ENCODE measurements around the gene ZC3H8. TPM values are rescaled to one million over a fixed set of nuclear protein-coding genes. Genes with fewer than 3 reads are reported as not detected.

The ZC3H8 gene
- total RNA-seq, 2 experiments from 2014 or later, result 13.0 to 16.0 TPM

GRCh38 chr2:112194028-112194427 lies 60.8 kb downstream of the ZC3H8 start:
- ChIA-PET POLR2A (interaction anchor here (0.6 kb wide), 1 partner anchor 106 kb away, joined by 3 read pairs; no protein-coding TSS in a partner anchor), CTCF (interaction anchor here (0.7 to 1.5 kb wide), 2 partner anchors 65 to 72 kb away, joined by 3 read pairs; no protein-coding TSS in a partner anchor)
- DNase-seq, result no peak
- H3K4me1 Mint-ChIP-seq (ENCODE audit: low read depth), result peaks cover 26% of the 10 kb centered on the region
- H3K27ac Mint-ChIP-seq, result peak overlapping the region; percentile 18
- no peak for ATAC-seq
- no peaks in the 10 kb centered on the region for H3K27me3 Mint-ChIP-seq (ENCODE audit: low read depth)
- H3K9me3 Mint-ChIP-seq (ENCODE audit: insufficient read depth), result no peaks in the 10 kb centered on the region
- H3K4me3 Mint-ChIP-seq, result no peak overlapping the region
- no peaks in the 10 kb centered on the region for H3K36me3 Mint-ChIP-seq (ENCODE audit: low read depth)

DNA sequence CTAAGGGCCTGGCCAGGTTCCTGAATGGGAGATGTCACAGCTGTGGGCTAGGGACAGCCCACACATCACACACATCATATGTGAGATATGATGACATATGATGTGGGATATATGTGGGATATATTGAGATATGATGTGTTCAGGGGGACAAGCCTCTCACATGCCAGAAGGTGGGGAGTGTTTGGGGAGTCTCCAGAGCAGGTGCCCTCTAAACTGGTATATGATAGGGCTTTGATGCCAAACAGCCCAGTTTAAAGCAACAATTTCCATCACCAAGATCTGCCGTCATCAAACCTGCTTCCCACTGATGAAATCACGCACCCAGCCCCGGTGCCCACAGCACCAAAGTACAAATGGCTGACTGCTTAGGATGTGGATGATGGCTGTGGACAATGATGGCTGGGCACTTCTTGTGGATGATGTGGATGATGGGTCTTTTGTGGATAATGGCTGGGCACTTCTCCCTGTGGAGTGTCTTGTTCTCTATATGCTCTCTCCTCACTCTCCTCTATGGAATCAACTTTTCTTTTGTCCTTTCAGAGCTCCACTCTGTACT lies 65.8 kb downstream of the ZC3H8 start:
- H3K4me1 Mint-ChIP-seq (ENCODE audit: low read depth), result peaks cover 38% of the 10 kb centered on the region

DNA sequence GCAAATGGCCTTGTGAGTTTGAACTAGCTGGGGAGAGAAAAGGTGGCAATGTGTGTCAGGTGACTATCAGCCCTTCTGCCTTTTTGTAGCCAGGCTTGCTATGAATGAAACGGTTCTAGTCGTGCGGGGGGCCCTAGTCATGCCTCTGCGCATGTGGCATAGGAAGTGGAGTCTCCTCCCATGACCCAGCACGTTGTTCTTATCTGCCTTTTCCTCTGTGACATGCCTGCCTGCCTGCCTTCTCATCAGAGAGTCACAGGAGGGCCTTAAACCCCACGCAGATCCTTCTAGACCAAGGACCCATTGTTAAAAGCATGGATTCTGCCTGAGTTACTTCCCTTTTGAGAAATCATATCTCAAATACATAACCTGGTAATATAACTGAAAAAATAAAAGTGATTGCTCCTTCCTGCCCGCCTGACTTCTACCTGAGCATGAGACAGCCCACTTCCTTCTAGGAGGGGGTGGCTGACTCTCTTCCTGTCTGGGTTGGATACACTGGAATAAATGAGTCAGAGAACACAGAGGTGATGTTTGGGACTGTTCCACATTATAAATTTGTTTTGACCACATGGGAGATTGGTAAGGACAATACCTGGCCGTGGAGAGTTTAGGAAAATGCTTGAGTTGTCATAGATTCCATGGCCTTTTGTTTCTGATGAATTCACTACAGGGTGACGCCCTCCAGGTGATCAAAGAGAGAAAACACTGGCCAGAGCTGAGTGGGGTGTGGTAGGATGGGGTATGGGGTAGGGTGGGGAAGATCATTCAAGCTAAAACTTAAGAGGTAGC lies 66.8 kb downstream of the ZC3H8 start:
- Mint-ChIP-seq H3K4me3 (peak overlapping the region; percentile 31), H3K4me1 (ENCODE audit: low read depth) (peaks cover 44% of the 10 kb centered on the region), H3K27me3 (ENCODE audit: low read depth) (no peaks in the 10 kb centered on the region), H3K27ac (peak overlapping the region; percentile 97), H3K9me3 (ENCODE audit: insufficient read depth) (no peaks in the 10 kb centered on the region), H3K36me3 (ENCODE audit: low read depth) (peaks cover 7% of the 10 kb centered on the region)
- ATAC-seq, result peak; percentile 86
- peak; percentile 88 for DNase-seq
- CTCF ChIA-PET, result interaction anchor here (0.7 to 1.0 kb wide), 2 partner anchors 31 to 66 kb away, joined by 3 read pairs; no protein-coding TSS in a partner anchor
- POLR2A ChIA-PET, result interaction anchor here (0.6 to 1.6 kb wide), 3 partner anchors 15 to 37 kb away, joined by 3 read pairs; no protein-coding TSS in a partner anchor

More for the DNA sequence above, 65.8 kb downstream of the ZC3H8 start:
- Mint-ChIP-seq H3K27me3 (ENCODE audit: low read depth) (no peaks in the 10 kb centered on the region), H3K27ac (peak overlapping the region; percentile 97), H3K4me3 (no peak overlapping the region), H3K36me3 (ENCODE audit: low read depth) (peaks cover 7% of the 10 kb centered on the region), H3K9me3 (ENCODE audit: insufficient read depth) (no peaks in the 10 kb centered on the region)
- CTCF ChIA-PET, result interaction anchor here (0.7 to 1.4 kb wide), 2 partner anchors 32 to 67 kb away, joined by 3 to 4 read pairs; no protein-coding TSS in a partner anchor
- POLR2A ChIA-PET, result interaction anchor here (0.6 to 1.6 kb wide), 4 partner anchors 14 to 36 kb away, joined by 3 read pairs; no protein-coding TSS in a partner anchor
- DNase-seq, result no peak
- no peak for ATAC-seq

DNA sequence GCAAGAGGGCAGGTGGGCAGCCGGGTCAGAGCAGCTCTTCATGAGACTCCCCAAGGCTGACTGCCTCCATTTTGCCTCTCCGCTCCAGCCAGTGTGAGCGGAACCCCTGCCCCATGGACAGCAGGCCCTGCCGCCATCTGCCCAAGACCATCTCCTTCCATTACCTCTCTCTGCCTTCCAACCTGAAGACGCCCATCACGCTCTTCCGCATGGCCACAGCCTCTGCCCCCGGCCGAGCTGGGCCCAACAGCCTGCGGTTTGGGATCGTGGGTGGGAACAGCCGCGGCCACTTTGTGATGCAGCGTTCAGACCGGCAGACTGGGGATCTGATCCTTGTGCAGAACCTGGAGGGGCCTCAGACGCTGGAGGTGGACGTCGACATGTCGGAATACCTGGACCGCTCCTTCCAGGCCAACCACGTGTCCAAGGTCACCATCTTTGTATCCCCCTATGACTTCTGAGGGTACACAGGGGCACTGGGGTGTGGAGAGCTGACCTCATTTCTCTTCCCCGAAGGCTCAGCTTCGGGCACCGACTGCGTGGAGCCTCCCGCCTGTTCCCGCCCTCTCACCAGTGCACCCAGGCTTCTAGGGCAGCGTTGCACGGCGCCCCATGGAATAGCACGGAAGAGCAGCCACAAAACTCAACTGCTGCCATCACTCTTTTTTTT lies 67.7 kb downstream of the ZC3H8 start:
- peaks cover 7% of the 10 kb centered on the region for H3K36me3 Mint-ChIP-seq (ENCODE audit: low read depth)
- ChIA-PET CTCF (no interaction called here), POLR2A (no interaction called here)
- H3K9me3 Mint-ChIP-seq (ENCODE audit: insufficient read depth), result no peaks in the 10 kb centered on the region
- no peak for ATAC-seq
- peak overlapping the region; percentile 97 for H3K27ac Mint-ChIP-seq
- peak overlapping the region; percentile 31 for H3K4me3 Mint-ChIP-seq
- DNase-seq, result no peak
- H3K4me1 Mint-ChIP-seq (ENCODE audit: low read depth), result peaks cover 52% of the 10 kb centered on the region
- peaks cover under 1% of the 10 kb centered on the region for H3K27me3 Mint-ChIP-seq (ENCODE audit: low read depth)

- peaks cover 9% of the 10 kb centered on the region for H3K36me3 Mint-ChIP-seq (ENCODE audit: low read depth)
- H3K4me1 Mint-ChIP-seq (ENCODE audit: low read depth), result peaks cover 50% of the 10 kb centered on the region
- no peak overlapping the region for H3K4me3 Mint-ChIP-seq
- ATAC-seq (no peak), DNase-seq (no peak)
- H3K9me3 Mint-ChIP-seq (ENCODE audit: insufficient read depth), result no peaks in the 10 kb centered on the region
- ChIA-PET POLR2A (interaction anchor here (1.2 kb wide), 1 partner anchor 70 kb away, joined by 3 read pairs; the partner anchor contains the start of gene ZC3H8), CTCF (no interaction called here)
- H3K27ac Mint-ChIP-seq, result no peak overlapping the region
- peaks cover 12% of the 10 kb centered on the region for H3K27me3 Mint-ChIP-seq (ENCODE audit: low read depth)
These were observed 69.7 kb downstream of the ZC3H8 start for GRCh38 chr2:112185131-112185530.

DNA sequence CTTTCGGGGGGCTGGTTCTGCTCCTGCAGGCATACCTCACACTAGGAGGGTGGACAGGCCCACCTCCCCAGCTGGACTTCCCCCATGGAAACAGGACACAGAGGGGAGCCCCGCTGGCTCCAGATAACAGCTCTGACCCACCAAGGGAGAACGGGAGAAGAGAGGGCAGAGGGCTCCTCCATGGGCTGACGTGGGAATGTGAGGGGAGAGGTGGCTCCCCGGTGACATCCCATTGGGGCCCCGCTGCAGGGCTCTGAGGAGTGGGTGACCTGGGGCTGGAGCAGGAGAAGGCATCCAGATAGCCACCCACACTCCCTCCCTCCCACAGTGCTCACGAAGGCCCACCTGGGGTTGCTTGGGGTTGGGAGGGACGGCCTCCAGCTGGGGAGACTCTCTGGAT lies 70.7 kb downstream of the ZC3H8 start:
- H3K27ac Mint-ChIP-seq, result no peak overlapping the region
- POLR2A ChIA-PET, result no interaction called here

GRCh38 chr2:112183327-112184025 lies 71.4 kb downstream of the ZC3H8 start:
- Mint-ChIP-seq H3K9me3 (ENCODE audit: insufficient read depth) (no peaks in the 10 kb centered on the region), H3K4me3 (no peak overlapping the region), H3K4me1 (ENCODE audit: low read depth) (peaks cover 40% of the 10 kb centered on the region), H3K27ac (peak overlapping the region; percentile 1), H3K27me3 (ENCODE audit: low read depth) (peaks cover 26% of the 10 kb centered on the region), H3K36me3 (ENCODE audit: low read depth) (peaks cover 9% of the 10 kb centered on the region)
- ChIA-PET CTCF (interaction anchor here (1.4 kb wide), 1 partner anchor 61 kb away, joined by 4 read pairs; no protein-coding TSS in a partner anchor), POLR2A (interaction anchor here (0.6 to 2.6 kb wide), 2 partner anchors 28 to 256 kb away, joined by 3 to 12 read pairs; no protein-coding TSS in a partner anchor)
- no peak for ATAC-seq
- no peak for DNase-seq

More for the DNA sequence above, 70.7 kb downstream of the ZC3H8 start:
- Mint-ChIP-seq H3K4me1 (ENCODE audit: low read depth) (peaks cover 47% of the 10 kb centered on the region), H3K36me3 (ENCODE audit: low read depth) (peaks cover 9% of the 10 kb centered on the region), H3K4me3 (no peak overlapping the region), H3K9me3 (ENCODE audit: insufficient read depth) (no peaks in the 10 kb centered on the region), H3K27me3 (ENCODE audit: low read depth) (peaks cover 19% of the 10 kb centered on the region)
- CTCF ChIA-PET, result interaction anchor here (1.4 kb wide), 1 partner anchor 62 kb away, joined by 4 read pairs; no protein-coding TSS in a partner anchor
- DNase-seq, result no peak
- ATAC-seq, result no peak

DNA sequence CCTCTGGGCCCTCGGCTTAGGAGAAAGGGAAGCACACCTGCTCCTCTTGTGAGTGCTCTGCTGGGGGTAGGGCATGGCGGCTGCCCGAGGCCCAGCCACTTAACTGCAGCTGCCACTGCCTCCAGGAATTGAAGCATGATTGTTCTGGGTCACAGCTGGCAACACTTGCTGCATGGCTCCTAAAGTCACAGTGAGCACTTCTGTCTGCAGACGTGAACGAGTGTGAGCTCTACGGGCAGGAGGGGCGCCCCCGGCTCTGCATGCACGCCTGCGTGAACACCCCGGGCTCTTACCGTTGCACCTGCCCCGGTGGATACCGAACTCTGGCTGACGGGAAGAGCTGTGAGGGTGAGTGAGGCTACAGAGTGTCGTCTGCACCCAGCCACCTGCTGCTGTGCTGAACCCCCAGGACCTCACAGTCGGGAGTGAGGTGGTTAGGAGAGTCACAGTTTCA lies 72.2 kb downstream of the ZC3H8 start:
- DNase-seq, result no peak
- peaks cover 8% of the 10 kb centered on the region for H3K36me3 Mint-ChIP-seq (ENCODE audit: low read depth)
- peak; percentile 20 for ATAC-seq
- peak overlapping the region; percentile 4 for H3K4me3 Mint-ChIP-seq
- POLR2A ChIA-PET, result interaction anchor here (0.8 to 2.6 kb wide), 3 partner anchors 27 to 72 kb away, joined by 4 to 12 read pairs (median 6); partner anchors contain the start of gene ZC3H8
- no peak overlapping the region for H3K27ac Mint-ChIP-seq
- CTCF ChIA-PET, result interaction anchor here (0.8 to 1.4 kb wide), 3 partner anchors 28 to 61 kb away, joined by 3 to 4 read pairs (median 4); no protein-coding TSS in a partner anchor
- peaks cover 31% of the 10 kb centered on the region for H3K4me1 Mint-ChIP-seq (ENCODE audit: low read depth)
- peaks cover 29% of the 10 kb centered on the region for H3K27me3 Mint-ChIP-seq (ENCODE audit: low read depth)
- no peaks in the 10 kb centered on the region for H3K9me3 Mint-ChIP-seq (ENCODE audit: insufficient read depth)

DNA sequence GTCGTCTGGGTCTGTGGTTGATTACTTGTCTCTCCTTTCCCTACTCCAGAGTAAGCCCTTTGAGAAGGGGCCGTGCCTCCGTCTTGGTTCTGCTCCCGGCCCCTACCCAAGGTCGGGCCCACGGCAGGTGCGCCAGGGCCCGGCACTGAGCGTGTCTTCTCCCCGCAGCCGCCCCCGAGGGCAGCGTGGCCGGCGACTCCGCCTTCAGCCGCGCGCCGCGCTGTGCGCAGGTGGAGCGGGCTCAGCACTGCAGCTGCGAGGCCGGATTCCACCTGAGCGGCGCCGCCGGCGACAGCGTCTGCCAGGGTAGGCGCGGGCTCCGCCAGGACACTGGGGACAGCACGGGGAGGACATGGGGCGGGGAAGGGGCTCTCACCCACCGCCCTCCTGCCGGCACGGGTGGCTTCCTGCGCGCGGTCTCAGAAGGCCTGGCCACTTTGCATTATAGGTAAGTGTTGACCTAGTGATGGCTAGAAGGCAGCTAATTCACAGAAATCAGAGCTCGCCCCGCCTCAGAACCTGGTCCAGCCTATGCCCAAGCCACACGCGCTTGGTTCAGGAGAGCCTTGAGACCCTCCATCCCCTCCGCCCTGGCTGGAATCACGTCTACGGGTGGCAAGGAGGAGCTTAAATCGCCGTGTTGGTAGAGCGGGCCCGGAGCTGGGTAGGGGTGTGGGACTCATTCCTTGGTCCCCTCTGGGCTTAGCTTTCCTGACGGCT lies 73.1 kb downstream of the ZC3H8 start:
- ATAC-seq, result peak; percentile 71
- POLR2A ChIA-PET, result interaction anchor here (0.6 to 2.6 kb wide), 4 partner anchors 13 to 73 kb away, joined by 3 to 12 read pairs (median 5); partner anchors contain the start of gene ZC3H8
- peak; percentile 35 for DNase-seq
- H3K4me3 Mint-ChIP-seq, result peak overlapping the region; percentile 0
- no peaks in the 10 kb centered on the region for H3K9me3 Mint-ChIP-seq (ENCODE audit: insufficient read depth)
- peaks cover 5% of the 10 kb centered on the region for H3K36me3 Mint-ChIP-seq (ENCODE audit: low read depth)
- CTCF ChIA-PET, result interaction anchor here (0.8 kb wide), 2 partner anchors 27 to 46 kb away, joined by 3 to 4 read pairs; no protein-coding TSS in a partner anchor
- no peak overlapping the region for H3K27ac Mint-ChIP-seq
- peaks cover 31% of the 10 kb centered on the region for H3K27me3 Mint-ChIP-seq (ENCODE audit: low read depth)
- H3K4me1 Mint-ChIP-seq (ENCODE audit: low read depth), result peaks cover 23% of the 10 kb centered on the region

DNA sequence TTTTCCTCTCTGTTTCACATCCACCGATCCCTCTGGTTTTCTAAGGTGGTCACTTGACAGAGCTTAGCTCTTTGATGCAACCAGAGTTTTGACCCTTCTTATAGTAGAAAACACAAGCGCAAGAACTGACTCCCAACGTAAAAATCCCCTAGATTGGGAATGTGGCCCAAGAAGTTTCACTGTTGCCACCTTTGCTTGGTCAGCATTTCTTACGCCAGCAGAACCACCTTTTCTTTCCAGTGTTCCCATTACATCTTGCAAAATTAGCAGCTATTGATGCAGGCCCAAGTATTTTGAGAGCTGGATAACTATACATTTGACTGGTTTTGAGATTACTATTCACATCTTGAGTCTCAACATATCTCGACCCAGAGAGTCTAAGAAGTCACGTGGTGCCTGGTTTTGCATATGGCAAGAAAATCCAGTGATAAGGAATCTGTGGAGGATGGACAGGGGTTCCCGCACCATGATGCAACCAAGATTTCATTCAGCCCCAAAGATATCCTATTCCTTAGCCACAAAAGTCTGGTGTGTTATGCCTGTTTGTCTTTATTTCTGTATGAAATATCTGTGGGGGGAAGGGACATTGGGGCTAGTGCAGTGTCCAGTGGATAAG lies 78.8 kb downstream of the ZC3H8 start:
- Mint-ChIP-seq H3K9me3 (ENCODE audit: insufficient read depth) (no peaks in the 10 kb centered on the region), H3K27me3 (ENCODE audit: low read depth) (peaks cover 28% of the 10 kb centered on the region), H3K4me3 (no peak overlapping the region), H3K27ac (no peak overlapping the region), H3K36me3 (ENCODE audit: low read depth) (peaks cover 2% of the 10 kb centered on the region), H3K4me1 (ENCODE audit: low read depth) (no peaks in the 10 kb centered on the region)
- ChIA-PET CTCF (interaction anchor here (1.0 to 1.1 kb wide), 2 partner anchors 54 to 84 kb away, joined by 3 read pairs; no protein-coding TSS in a partner anchor), POLR2A (no interaction called here)
- no peak for ATAC-seq
- DNase-seq, result no peak

Data from activated CD8-positive, alpha-beta T cell treated with anti-CD3 and anti-CD28 coated beads, Interleukin-2, amount 10 ng/mL, durations not matched to agents 7 days and 5 days (primary cell).